Stimulated activated CD4-positive, alpha-beta T cell treated with anti-CD3 and anti-CD28 coated beads, Interleukin-12 subunit alpha, Interleukin-12 subunit beta, amount 100 ng/mL, for 48 hours (primary cell): ENCODE results near the gene PDXK.

Source experiments
- DNase-seq, 3 donors: peaks; one replicate each; pipeline ENCODE4 v3.0.0-alpha.2; 2020; ENCODE audit warnings: low read depth in 2 of 3, low spot score in 1 of 3

PDXK gene

DNA sequence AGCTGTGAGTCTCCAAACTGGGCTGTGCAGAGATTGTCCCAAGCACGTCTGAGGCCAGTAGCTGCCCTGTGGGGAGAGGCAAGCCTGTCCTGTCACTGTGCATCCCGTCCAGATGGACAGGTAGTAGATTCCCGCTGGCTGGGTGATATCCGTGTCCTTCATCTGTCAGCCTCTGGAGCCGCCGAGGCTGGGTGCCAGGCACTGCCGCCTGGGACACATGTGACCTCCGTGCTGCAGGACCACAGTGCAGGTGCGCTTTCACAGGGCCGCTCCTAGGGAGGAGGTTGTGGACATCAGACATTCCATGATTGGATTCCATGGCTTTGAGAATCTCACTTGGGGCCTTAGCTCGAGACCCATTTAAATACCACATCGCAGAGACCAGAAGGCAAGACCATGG lies 4.7 kb downstream of the PDXK start:
- no peak for DNase-seq

DNA sequence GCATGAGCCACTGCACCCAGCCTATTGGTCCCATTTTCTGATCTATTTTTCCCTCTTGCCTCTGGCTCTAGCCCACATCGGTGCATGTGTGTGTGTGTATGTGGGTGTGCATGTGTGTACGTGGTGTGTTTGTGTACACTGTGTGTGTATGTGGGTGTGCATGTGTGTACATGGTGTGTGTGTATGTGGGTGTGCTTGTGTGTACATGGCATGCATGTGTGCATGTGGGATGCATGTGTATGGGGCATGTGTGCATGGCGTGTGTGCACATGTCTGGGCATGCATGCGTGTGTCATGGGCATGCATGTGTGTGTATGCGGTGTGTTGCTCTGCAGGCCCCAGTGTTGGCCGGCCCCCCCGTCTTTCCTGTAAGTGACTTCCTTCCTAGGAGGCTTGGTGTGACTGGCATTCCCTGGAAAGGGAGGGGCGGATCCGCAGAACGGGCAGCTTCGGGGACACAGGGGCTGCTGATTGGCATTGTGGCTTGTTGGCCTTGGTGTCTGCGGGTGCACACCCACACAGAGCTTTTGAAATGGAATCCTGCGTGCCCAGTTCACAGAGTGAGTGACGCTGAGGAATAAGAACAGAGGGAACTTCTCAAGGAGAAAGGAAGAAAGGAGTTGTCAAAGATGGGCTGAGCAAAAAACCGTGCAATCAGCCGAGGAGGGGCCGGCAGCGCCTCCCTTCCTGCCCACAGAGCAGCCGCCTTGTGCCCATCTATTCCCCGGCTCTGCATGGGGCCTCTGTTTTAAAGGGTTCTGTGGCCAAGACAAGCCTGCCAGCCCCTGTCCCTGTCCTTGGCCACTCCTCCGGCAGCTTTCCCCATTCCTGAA lies 8.0 kb downstream of the PDXK start:
- no peak for DNase-seq

DNA sequence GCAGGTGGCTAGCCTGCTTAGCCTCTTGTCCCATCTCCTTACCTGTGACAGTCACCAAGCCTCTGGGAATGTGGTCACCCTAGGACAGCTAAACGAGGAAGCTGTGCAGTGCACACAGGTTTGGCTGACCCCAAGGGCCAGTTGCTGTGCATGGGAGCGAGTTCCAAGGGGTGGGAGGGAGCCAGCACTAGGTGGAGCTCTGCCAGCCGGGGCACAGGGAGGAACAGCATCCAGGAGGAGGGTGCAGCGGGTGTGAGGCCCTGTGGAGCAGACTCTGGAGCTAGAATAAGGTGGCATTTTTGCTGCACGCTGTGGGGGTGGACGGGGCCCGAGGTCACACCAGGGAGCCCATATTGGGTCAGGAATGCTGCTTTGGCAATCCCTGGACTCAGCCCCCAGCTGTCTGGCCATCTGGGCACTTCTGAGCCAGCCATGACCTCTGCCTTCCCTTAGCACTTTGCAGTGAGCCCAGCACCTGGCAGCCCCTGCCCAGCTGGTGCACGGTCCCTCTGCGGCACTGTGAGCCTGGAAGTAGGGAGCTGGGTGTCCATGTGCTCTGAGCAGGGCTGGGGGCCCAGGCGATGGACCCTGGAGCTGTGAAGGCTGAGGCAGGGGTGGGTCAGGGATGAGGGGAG lies 8.7 kb downstream of the PDXK start:
- no peak for DNase-seq

DNA sequence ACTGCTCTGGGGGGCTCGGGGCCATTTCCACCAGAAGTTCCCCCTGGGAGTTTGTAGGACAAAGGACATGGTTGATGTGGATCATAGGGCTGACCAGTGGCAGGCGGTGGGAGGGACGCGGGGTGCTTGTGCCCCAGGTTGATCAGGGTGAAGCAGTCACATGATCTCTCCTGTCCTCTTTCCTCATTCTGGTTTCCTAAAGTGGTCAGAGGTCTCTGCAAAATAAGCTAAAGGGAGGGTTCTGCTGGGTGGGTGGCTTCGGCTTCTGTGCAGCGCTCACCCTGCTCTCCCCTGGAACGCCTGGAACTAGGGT lies 9.2 kb downstream of the PDXK start:
- DNase-seq: no peak

DNA sequence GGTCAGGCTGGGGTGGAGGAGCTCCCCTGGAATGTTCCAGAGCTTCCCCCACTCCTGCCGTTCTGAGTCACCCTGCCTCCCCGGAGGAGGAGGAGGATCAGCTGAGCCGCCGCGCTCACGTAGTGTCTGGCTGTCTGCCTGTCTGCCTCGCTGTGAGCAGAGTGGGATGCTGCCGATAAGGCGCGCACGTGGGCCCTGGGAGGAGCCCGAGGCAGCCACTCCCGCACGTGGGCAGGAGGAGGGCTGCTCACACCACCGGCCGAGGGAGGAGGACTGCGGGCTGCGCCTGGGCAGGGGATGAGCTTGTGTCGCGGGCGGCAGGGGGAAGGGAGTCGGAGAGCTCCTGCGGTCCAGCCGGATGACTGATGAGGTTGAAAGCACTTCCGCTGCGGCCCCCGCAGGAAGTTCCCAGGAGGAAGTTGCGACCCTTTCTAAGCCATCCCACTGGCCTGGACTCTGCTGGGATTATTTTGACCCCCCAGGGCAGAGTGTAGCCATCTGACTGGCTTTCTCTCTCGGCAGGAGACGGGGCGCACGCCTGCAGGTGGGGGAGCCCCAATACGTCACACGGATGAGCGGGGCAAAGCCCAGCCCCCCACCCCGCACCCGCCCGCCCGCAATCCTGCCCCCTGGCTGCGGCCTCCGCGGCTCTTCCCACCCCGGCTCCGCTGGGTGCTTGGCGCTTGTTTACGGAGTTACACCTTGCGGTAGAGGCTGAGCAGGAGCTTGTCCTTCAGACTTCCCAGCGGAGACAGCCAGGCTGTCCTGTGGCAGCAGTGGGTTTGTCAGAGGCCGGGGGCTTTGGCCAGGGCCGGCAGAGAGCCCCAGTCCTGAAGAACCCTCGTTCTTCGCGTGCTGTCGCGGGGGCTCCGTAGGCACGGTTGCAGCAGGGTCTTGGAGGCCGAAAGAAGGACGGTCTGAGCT lies 9.8 kb downstream of the PDXK start:
- peak; percentile 70 to 80 (median 76) for DNase-seq

DNA sequence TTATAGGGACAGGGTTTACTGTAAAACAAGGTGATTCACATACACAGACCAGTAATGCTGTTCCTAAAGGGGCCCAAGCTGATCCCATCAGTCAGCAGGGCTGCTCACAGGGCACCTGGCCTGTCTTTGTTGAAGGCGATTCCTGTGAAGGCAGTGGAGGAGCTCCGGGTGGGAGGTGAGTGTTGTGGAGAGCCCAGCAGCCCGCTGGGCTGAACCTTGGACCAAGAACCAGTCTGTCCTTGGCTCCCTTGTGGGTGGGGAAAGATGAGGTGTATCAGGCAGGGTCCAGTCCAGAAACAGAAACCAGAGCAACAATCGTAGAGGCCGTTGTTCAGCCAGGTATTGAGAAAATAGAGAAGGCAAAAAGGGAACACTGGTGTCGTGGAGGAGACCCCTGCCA lies 12.5 kb downstream of the PDXK start:
- DNase-seq: no peak

DNA sequence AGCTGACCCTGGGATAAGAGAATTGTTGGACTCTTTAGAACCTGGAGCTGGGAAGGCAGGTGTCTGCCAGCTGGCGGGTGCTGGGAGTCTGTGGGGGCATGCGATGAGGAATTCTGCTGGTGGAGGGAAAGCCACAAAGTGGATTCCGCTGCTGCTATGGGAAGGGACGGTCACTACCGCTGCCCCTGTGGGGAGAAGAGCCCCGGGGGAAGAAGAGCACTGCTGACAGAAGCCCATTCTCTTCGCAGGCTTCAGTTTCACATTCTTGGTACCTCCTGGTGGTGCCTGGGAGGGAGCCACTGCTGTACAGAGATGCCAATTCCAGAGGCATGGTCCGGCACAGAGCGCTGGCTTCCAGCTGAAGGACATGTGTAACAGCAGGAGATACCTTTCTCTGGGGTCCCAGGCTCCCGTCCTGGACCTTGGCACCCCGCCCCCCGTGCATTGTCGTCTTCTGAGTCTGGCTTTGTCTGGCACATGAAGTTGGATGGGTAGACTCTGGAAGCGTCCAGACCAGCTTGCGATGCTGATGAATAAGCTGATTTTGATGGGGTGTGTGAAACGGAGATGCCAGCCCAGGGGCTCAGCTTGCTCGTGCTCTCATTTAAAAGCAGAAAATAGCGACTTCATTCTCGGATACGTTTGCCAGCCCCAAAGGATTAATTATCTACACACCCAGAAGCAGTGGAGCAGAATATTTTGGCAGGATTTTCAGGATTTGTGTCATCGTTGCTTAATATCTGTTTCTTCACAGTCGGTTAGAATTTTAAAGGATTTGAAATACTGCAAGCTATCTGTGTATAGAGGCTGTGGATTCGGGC lies 13.2 kb downstream of the PDXK start:
- no peak for DNase-seq

DNA sequence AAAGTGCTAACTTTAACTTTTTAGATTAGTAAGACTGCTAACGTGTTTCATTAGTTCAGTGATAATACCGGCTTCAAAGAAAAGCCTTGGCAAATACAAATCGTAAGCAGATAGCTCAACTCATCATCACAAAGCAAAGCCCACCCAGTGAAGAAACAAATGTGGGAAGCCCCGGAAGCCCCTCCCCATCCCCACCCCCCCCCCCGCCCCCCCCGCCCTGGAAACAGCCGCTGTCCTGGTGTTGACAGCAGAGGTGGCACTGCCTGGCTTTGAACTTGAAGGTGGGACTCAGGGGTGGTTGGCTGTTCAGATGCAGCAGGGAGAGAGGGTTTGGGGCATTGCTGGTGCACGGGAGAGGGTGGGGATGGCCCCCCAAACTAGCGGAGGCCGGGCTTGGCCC lies 14.1 kb downstream of the PDXK start:
- no peak for DNase-seq

DNA sequence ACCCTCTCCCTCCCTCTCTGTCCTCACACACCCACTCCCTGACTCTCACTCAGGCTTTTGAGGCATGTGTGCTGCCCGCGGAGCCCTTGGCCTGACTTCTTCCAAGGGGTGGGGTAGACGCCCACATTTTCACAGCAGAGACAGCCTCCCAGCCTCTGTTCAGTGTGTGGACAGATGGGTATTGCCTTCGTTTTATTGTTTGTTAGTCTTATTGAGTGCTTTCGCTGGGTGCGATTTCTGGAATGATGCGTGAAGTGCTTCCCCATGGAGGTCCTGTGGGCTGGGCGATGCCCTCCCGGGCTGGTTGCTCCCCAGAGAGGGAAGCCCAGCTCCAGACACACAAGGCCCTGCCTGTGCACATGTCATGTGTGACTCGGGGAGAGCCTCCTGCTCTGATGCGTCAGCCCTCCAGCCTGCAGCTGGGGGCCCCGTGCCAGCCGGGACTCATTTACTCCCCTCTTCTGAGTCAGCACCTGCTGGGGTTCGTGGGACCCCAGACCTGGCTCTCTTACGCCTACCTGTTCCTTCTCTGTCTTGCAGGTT lies 14.7 kb downstream of the PDXK start:
- no peak for DNase-seq

DNA sequence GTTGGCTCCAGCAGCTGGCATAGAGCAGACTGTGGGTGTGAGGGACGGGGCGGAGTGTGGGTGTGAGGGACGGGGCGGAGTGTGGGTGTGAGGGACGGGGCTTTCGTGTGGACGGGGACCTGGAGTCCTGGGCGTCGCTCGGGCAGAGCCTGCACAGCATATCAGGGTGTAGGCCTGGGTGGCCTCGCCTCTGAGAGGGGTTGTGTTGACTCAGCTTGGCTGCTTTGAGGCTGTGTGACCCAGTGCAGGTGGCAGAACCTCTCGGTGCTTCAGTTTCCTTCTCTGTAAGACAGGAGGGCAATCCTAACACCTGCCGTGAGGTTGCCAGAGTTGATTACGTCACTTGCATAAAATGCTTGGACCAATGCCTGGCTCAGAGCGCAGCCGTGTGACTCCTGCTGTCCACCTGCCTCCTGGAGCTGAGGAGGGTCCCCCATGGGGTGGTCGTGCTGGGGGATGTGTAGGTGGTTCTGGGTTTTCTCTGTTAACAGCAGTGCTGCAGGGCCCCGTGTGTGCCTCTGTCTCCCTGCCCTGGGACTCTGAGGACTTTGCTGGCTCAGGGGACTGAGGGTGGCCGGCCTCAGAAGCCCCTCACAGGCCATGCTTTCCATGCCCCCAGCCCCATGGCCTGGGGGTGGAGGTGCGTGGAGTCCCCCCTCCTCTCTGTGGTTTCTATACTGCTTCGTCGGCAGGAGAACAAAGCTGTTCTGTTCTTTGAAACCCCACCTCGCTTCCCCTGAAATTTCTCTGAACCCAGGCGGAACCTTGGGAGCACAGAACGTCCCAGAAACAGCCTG lies 15.4 kb downstream of the PDXK start:
- no peak for DNase-seq

DNA sequence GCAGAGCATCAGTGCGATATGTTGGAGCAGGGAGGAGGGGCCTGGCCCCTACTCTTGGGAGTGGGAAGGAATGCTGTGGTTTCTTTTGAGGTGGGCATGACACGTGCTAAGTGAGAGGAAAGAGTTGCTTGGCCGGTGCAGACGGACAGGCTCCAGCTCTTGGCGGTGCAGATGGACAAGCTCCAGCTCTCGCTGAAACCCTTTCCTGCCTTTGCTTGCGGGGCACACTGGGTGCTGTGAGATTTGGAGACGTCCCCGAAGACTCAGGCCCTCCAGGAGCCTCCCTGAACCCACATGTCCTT lies 15.9 kb downstream of the PDXK start:
- DNase-seq: no peak

DNA sequence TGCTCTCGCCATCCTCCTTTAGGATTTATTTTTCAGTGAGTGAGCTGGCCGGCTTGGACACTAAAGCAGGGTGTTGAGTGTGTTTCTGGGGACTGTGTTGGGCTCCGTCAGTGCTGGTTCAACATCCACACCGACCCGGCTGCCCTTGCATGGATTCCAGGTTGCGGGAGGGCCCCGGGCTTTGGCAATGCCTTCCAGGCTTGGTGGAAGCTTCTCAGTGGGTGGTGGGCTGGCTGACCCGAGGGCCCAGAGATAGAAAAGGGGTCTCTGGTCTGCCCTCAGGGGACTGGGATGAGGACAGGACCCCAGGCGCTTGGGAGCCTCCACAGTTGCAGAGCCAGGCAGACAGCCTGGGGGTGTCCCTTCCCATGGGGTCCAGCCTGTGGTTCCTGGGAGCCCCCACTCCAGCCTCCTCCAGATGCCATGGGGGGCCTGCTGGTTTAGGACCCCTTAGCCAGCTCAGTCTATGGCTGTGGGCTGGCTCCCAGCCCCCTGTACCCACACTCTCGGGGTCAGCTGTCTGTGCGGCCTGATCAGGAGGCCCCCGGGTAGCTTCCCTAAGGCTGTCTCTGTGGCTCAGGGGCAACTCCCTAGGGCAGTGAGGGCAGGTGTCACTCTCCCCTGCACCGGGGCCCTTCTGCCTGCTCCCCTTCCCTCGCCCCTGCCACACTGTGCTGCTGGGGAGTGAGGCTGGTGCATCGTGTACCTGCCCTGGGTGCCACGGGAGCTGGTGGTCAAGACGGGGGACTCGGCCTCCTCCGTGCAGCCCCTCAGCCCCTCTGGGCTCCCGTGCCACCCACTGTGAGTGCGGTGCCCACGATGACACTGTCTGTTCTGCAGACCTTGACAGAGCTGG lies 16.5 kb downstream of the PDXK start:
- DNase-seq: no peak

DNA sequence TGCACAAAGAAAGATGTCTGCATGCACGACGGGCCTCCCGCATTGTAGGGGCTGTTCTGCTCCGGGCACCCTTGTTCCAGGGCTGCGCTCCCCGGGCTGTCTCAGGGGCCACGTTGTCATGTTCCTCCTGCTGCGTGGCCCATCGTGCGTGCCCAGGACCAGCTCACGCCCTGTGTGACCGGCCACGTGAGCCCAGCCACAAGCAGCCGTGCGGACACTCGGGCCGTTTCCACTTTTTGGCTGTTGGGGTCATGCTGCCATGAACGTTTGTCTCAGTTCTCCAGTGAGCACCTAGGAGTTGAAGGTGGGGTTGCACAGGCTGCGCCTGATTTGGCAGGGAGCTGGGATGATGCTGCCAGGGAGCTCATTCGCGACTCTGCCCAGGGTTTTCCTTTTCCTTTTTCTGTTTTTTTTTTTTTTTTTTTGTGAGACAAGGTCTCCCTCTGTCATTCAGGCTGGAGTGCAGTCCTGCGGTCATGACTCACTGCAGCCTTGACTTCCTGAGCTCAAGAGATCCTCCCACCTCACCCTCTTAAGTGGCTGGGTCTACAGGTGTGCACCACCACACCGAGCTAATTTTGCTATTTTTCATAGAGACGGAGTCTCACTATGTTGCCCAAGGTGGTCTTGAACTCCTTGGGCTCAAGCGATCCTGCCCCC lies 17.4 kb downstream of the PDXK start:
- no peak for DNase-seq

DNA sequence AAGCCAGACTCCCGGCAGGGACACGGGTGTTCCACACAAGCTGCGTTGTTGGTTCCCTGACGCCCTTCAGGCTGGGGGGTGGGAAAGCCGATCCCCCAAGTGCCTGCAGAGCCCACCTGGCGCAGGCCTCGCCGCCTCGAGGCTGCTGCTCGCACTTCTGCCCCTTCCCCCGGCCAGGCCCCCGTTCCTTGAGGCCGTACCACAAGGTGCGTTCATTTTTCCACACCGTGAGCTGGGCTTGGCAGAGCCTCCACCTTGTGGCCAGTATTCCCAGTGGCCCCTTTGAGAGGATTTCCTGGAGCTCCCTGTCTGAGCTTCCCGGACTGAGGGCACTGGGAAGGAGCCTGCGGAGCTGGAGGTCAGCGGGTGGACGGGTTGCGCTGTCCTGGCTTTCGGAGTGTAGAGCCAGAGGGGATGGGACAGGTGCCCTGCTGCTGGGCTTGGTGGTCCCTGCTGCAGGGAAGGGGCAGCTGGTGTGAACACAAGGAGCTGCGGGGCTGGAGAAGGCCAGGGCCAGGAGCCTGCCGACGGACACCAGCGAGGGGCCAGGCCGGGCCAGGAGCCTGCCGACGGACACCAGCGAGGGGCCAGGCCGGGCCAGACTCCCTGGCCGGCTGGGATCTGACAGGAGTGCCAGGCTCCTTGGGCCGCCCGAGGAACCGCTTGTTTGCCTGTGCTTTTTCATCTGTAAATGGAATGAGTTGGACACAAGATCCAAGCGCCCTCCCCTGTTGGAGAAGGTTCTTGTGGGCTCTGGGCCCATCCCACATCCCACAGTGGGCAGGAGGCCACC lies 18.4 kb downstream of the PDXK start:
- DNase-seq: no peak

DNA sequence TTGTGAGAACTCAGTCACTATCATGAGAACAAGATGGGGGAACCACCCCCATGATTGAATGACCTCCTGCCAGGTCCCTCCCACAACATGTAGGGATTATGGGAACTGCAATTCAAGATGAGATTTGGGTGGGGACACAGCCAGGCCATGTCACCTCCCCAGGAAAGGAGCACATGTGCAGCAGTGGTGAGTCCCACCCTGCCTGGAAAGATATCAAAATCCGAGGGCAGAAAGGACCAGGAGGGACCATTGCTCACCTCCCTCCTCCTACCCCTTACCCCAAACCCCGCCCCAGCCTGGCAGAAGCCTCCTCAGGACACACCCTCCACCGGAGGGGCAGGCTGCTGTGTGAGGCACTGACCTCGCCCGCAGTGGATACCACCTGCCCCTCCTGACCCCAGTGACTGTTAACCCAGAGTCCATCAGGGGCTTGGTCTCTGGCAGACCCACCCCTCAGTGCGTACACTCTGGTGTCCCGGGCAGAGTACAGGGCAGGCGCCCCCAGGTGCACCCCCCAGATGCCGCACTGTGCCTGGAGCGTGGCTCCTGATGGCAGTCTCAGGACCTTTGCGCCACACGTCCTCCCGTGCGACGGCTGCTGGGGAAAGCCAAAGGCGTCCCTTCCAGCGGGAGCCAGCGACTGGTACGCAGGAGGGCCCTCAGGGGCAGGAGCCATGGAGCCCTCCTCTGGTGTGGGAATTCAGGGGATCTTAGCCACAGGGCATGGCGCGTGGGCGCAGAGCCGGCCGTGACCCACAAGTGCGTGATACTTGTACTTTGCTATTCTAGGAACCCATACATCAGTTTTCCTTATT lies 20.9 kb downstream of the PDXK start:
- DNase-seq: no peak

DNA sequence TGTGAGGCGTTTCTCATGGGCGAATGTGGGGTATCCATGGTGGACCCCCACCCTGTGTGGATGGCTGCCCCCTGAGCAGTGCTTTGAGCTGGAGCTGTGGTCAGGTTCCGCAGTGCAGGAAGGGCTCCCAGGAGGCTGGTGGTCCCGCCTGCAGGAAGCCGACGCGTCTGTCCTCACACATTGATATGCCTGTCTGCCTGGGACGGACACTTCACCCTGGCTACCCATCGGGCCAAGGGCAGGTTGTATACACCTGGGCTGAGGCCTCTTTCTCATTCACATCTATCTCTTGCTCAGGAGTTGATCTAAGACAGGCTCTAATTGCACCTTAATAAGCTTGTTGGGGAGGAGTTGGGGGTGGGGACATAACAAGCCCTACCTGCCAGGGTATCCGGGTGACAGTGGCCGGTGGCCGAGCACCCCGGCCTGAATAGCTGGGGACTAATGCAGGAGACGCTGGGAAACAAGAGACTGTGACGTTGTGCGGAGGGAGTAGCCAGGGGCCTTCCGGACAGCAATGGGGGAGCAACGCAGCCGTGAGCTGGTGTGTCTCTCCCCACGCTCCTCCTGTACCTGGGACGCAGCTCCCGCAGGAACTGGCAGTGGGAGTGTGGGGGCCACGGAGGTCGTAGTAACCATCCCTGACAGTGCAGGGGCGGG lies 21.7 kb downstream of the PDXK start:
- no peak for DNase-seq
